Neural cell (in vitro differentiated cells): ENCODE data around the gene MRPL24. TPM values are rescaled to one million over a fixed set of nuclear protein-coding genes. Genes with fewer than 3 reads are reported as not detected.

Source experiments
- H2AFZ ChIP-seq: fragments of 200-600, 300-800 bp; sonication (generic), shearing (Covaris generic); 2 replicates; pipeline ENCODE4 v1.6.0; 2014; ENCODE audit warnings: low read depth, mild to moderate bottlenecking, antibody characterized with exemption, low read length, moderate library complexity
- H3F3A ChIP-seq: fragments of 200-600 bp; shearing (Covaris generic); 2 replicates; pipeline ENCODE4 v1.6.1; 2016; ENCODE audit warnings: mild to moderate bottlenecking, moderate library complexity, mixed read lengths, antibody characterized with exemption, low read length; ENCODE audit not compliant: insufficient read depth, poor library complexity, severe bottlenecking
- H3K27ac ChIP-seq: fragments of 200-600, 300-800 bp; sonication (generic), shearing (Covaris generic); 2 replicates; pipeline ENCODE4 v1.5.1; 2014; ENCODE audit warnings: mild to moderate bottlenecking, low read length, moderate library complexity
- H3K27me3 ChIP-seq: fragments of 300-800, 200-600 bp; sonication (generic), shearing (Covaris generic); 2 replicates; pipeline ENCODE4 v1.6.0; 2014; ENCODE audit warnings: mild to moderate bottlenecking, low read depth, low read length, moderate library complexity; ENCODE audit not compliant: insufficient read depth
- H3K36me3 ChIP-seq: fragments of 300-800, 200-600 bp; sonication (generic), shearing (Covaris generic); 2 replicates; pipeline ENCODE4 v1.5.1; 2014; ENCODE audit warnings: mild to moderate bottlenecking, antibody characterized with exemption, low read length, moderate library complexity; ENCODE audit not compliant: insufficient read depth
- H3K4me2 ChIP-seq: fragments of 300-800, 200-600 bp; sonication (generic), shearing (Covaris generic); 2 replicates; pipeline ENCODE4 v1.6.0; 2014; ENCODE audit warnings: mild to moderate bottlenecking, low read length
- H3K4me3 ChIP-seq: fragments of 300-800, 200-600 bp; sonication (generic), shearing (Covaris generic); 2 replicates; pipeline ENCODE4 v1.5.1; 2014; ENCODE audit warnings: mild to moderate bottlenecking, low read length, moderate library complexity
- H3K79me2 ChIP-seq: fragments of 200-600 bp; shearing (Covaris generic); replicated peaks from 2 replicates; pipeline ENCODE4 v1.6.0; 2014; ENCODE audit warnings: mild to moderate bottlenecking, low read length, moderate library complexity; ENCODE audit not compliant: insufficient read depth
- H3K9ac ChIP-seq: fragments of 300-800, 200-600 bp; sonication (generic), shearing (Covaris generic); 2 replicates; pipeline ENCODE4 v1.6.1; 2016; ENCODE audit warnings: mild to moderate bottlenecking, low read length, mixed read lengths
- H3K9me2 ChIP-seq: fragments of 200-600 bp; shearing (Covaris generic); 2 replicates; pipeline ENCODE4 v1.6.1; 2016; ENCODE audit warnings: mild to moderate bottlenecking, low read length, mixed read lengths; ENCODE audit not compliant: insufficient read depth
- H3K9me3 ChIP-seq: fragments of 200-600, 300-800 bp; sonication (generic), shearing (Covaris generic); 2 replicates; pipeline ENCODE4 v1.6.1; 2016; ENCODE audit warnings: mild to moderate bottlenecking, mixed run types, low read length, moderate library complexity, mixed read lengths
- H4K20me1 ChIP-seq: fragments of 200-600 bp; shearing (Covaris generic); 2 replicates; pipeline ENCODE4 v1.6.1; 2016; ENCODE audit warnings: mild to moderate bottlenecking, mixed run types; ENCODE audit not compliant: insufficient read depth
- EP300 ChIP-seq: fragments of 450-650 bp; conservative IDR thresholded peaks from 2 replicates; pipeline ENCODE4 v1.6.1; 2014; ENCODE audit warnings: antibody characterized with exemption, mild to moderate bottlenecking, moderate library complexity; ENCODE audit not compliant: poor library complexity, severe bottlenecking
- EZH2 ChIP-seq: fragments of 200-600, 300-800 bp; shearing (Covaris generic), sonication (generic); IDR thresholded peaks from 2 replicates; pipeline ENCODE4 v1.6.1; 2014; ENCODE audit warnings: antibody characterized with exemption, low read length, borderline replicate concordance, mild to moderate bottlenecking; ENCODE audit not compliant: insufficient read depth, poor library complexity, severe bottlenecking
- MXI1 ChIP-seq: fragments of 450-650 bp; conservative IDR thresholded peaks from 2 replicates; pipeline ENCODE4 v1.6.1; 2014; ENCODE audit warnings: antibody characterized with exemption, mild to moderate bottlenecking; ENCODE audit not compliant: poor library complexity, severe bottlenecking
- POLR2AphosphoS5 ChIP-seq: IDR thresholded peaks from 2 replicates; pipeline ENCODE4 v1.6.1; 2012
- RAD21 ChIP-seq: fragments of 450-650 bp; conservative IDR thresholded peaks from 2 replicates; pipeline ENCODE4 v1.6.1; 2014; ENCODE audit warnings: antibody characterized with exemption, mild to moderate bottlenecking, moderate library complexity
- REST ChIP-seq: IDR thresholded peaks from 2 replicates; pipeline ENCODE4 v1.6.1; 2012; ENCODE audit warnings: borderline replicate concordance
- SMC3 ChIP-seq: fragments of 450-650 bp; conservative IDR thresholded peaks from 2 replicates; pipeline ENCODE4 v1.6.1; 2014; ENCODE audit warnings: antibody characterized with exemption, mild to moderate bottlenecking, moderate library complexity; ENCODE audit not compliant: poor library complexity
- TAF1 ChIP-seq: IDR thresholded peaks from 2 replicates; pipeline ENCODE4 v1.6.1; 2012; ENCODE audit warnings: low read depth
- polyA plus RNA-seq: library from polyadenylated mRNA; depleted of rRNA; stranded (reverse); fragments of >200 nt; gene quantifications from 2 replicates; pipeline ENCODE4 v1.2.3, GENCODE V29; 2014
- TF ChIP-seq, protein P1 (sequence below): fragments of 450-650 bp; IDR thresholded peaks from 2 replicates; pipeline ENCODE4 v1.5.1; 2014; ENCODE audit warnings: antibody characterized with exemption, mild to moderate bottlenecking, moderate library complexity; ENCODE audit not compliant: poor library complexity, severe bottlenecking

Gene MRPL24
- polyA plus RNA-seq, 1 donor from 2014 or later = 56.5 TPM

DNA sequence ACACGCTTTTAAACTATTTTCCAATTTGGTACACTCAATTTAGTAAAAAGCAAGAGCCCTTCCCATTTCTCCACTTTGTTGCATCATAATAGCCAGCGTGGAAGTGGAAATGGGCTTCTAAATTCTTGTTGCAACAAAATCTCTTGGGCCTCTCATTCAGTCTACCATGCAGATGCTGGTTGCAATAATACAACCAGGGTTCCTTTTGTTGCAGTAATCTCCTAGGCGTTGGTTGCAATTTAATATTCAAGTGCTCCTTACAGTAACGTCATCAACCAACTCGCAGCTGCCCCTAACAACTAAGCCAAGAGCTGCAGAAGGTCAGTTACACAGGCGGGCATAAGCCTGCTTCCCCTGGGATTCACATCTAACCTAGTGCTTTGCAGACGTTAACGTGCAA, 13.3 kb upstream of the MRPL24 start:
- H4K20me1 ChIP-seq = no peaks in the 10 kb centered on the region
- H3K9me3 ChIP-seq = no peaks in the 10 kb centered on the region
- H3K27me3 ChIP-seq = no peaks in the 10 kb centered on the region
- H2AFZ ChIP-seq = no peak overlapping the region
- no peaks in the 10 kb centered on the region for H3K9me2 ChIP-seq
- no peaks in the 10 kb centered on the region for H3F3A ChIP-seq
- no peak overlapping the region for H3K9ac ChIP-seq
- peaks cover 36% of the 10 kb centered on the region for H3K79me2 ChIP-seq
- H3K27ac ChIP-seq = no peak overlapping the region
- H3K4me2 ChIP-seq = no peak overlapping the region
- no peaks in the 10 kb centered on the region for H3K36me3 ChIP-seq
- TF ChIP-seq, protein P1, sequence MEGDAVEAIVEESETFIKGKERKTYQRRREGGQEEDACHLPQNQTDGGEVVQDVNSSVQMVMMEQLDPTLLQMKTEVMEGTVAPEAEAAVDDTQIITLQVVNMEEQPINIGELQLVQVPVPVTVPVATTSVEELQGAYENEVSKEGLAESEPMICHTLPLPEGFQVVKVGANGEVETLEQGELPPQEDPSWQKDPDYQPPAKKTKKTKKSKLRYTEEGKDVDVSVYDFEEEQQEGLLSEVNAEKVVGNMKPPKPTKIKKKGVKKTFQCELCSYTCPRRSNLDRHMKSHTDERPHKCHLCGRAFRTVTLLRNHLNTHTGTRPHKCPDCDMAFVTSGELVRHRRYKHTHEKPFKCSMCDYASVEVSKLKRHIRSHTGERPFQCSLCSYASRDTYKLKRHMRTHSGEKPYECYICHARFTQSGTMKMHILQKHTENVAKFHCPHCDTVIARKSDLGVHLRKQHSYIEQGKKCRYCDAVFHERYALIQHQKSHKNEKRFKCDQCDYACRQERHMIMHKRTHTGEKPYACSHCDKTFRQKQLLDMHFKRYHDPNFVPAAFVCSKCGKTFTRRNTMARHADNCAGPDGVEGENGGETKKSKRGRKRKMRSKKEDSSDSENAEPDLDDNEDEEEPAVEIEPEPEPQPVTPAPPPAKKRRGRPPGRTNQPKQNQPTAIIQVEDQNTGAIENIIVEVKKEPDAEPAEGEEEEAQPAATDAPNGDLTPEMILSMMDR = no peak
- TF ChIP-seq SMC3 (no peak), POLR2AphosphoS5 (no peak), RAD21 (no peak), REST (no peak)
- H3K4me3 ChIP-seq = no peak overlapping the region

GRCh38 chr1:156752843-156753482, 12.1 kb upstream of the MRPL24 start:
- Histone ChIP-seq H3K9me3 (no peaks in the 10 kb centered on the region), H3K36me3 (no peaks in the 10 kb centered on the region), H3K4me2 (peak overlapping the region; percentile 35), H2AFZ (no peak overlapping the region), H3K27ac (no peak overlapping the region), H3K79me2 (peaks cover 49% of the 10 kb centered on the region), H3K9ac (peak overlapping the region; percentile 94), H3K9me2 (no peaks in the 10 kb centered on the region), H3K4me3 (peak overlapping the region; percentile 89), H4K20me1 (no peaks in the 10 kb centered on the region), H3K27me3 (no peaks in the 10 kb centered on the region), H3F3A (no peaks in the 10 kb centered on the region)
- no peak for TF ChIP-seq TAF1
- TF ChIP-seq, protein P1 = no peak
- TF ChIP-seq REST = no peak
- TF ChIP-seq POLR2AphosphoS5 = no peak
- TF ChIP-seq MXI1 = no peak
- TF ChIP-seq EP300 = no peak
- no peak for TF ChIP-seq RAD21
- no peak for TF ChIP-seq SMC3
- TF ChIP-seq EZH2 = no peak
